Measurements from ENCODE around the gene OTUB2.

OTUB2 gene

GRCh38 chr14:93981316-93982229 is 44.6 kb upstream of the OTUB2 start:
- no peak for DNase-seq (ENCODE audit: low read depth, low spot score)
- H3K4me3 ChIP-seq (ENCODE audit: low read depth, low read length) = no peak overlapping the region
- in situ Hi-C loops (cut with HindIII; ENCODE audit: low sequenced_read_pairs) = no loop called here
- TF ChIP-seq, protein P1, sequence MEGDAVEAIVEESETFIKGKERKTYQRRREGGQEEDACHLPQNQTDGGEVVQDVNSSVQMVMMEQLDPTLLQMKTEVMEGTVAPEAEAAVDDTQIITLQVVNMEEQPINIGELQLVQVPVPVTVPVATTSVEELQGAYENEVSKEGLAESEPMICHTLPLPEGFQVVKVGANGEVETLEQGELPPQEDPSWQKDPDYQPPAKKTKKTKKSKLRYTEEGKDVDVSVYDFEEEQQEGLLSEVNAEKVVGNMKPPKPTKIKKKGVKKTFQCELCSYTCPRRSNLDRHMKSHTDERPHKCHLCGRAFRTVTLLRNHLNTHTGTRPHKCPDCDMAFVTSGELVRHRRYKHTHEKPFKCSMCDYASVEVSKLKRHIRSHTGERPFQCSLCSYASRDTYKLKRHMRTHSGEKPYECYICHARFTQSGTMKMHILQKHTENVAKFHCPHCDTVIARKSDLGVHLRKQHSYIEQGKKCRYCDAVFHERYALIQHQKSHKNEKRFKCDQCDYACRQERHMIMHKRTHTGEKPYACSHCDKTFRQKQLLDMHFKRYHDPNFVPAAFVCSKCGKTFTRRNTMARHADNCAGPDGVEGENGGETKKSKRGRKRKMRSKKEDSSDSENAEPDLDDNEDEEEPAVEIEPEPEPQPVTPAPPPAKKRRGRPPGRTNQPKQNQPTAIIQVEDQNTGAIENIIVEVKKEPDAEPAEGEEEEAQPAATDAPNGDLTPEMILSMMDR (IDR thresholded peaks at IDR 0.05; ENCODE audit: low read depth, low read length) = no peak

DNA sequence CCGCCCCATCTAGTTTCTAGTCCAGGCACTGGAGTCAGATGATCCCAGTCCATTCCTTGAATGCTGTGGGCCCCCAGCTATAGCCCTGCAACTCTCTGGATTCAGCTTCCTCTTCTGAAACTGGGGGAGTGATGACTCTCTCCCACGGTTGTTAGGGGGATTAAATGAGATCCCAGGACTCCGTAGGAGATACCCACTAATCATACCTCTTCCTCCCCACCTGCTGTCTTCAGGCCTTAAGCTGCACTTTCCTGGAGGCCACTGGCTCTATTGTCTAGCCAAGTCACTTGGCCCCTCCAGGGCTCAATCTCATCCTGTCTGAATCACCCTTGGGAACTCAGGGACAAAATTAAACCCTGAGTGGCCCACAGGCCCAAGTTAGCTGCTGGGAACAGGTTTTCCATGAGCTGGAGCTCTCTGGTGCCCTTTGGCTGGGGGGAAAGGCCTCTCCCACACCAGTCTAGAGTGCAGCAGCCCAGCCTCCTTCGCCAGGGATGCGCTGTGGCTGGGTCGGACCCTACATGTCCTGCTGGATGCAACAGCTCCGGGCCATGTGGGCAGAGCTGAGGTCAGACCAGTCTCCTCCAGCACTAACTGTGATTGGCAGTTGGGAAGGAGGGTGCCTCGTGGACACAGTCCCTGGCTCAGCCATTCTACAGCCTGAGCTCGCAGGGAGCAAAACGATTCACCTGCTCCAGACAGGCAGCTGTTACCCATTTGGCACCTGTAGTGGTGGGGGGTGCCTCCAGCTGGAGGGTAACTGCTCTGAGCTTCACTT is 43.7 kb upstream of the OTUB2 start:
- no peak overlapping the region for H3K4me3 ChIP-seq (ENCODE audit: low read depth, low read length)
- in situ Hi-C loops (cut with HindIII; ENCODE audit: low sequenced_read_pairs) = no loop called here
- DNase-seq (ENCODE audit: low read depth, low spot score) = no peak
- TF ChIP-seq, protein P1 (IDR thresholded peaks at IDR 0.05; ENCODE audit: low read depth, low read length) = no peak

DNA sequence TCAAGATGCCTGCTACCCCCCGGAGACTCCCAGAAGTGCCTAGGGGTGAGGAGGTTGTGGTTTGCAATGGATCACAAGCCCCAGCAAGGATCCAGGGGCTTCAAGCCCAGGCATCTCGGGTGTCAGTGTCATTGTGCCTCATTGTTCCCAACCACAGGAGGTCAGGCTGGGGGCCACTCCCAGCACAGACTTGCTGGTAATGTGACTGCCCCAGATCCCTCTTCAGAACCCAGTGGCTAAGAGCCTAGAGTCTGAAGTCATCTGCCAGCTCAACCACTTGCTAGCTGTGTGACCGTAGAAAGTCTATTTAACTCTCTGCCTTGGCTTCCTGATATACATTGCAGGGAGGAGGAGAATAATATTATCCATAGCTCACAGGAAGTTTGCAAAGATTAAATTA is 42.1 kb upstream of the OTUB2 start:
- in situ Hi-C loops (cut with HindIII; ENCODE audit: low sequenced_read_pairs) = no loop called here
- TF ChIP-seq, protein P1 (IDR thresholded peaks at IDR 0.05; ENCODE audit: low read depth, low read length) = no peak
- DNase-seq (ENCODE audit: low read depth, low spot score) = no peak
- no peak overlapping the region for H3K4me3 ChIP-seq (ENCODE audit: low read depth, low read length)

DNA sequence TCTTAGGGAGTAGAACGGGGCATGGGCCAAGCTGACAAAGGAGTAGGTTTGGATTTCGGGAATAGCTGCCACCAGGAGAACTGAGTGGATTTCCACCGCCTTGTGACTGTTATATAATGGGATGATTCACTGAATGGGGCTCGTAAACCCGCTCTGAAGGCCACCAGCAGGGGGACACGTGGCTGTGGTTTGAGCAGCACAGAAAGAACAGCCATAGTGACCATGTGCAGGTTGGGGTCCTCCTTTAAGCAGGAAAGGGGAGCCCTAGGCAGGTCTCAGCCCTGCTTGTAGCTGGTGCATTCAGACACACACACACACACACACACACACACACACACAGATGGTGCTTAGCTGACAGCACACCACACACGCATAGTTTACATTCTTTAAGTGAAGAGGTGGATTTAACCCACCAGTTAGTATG is 41.1 kb upstream of the OTUB2 start:
- peak; percentile 70 for DNase-seq (ENCODE audit: low read depth, low spot score)
- no peak overlapping the region for H3K4me3 ChIP-seq (ENCODE audit: low read depth, low read length)
- in situ Hi-C loops (cut with HindIII; ENCODE audit: low sequenced_read_pairs) = no loop called here
- TF ChIP-seq, protein P1 (IDR thresholded peaks at IDR 0.05; ENCODE audit: low read depth, low read length) = peak; percentile 50

GRCh38 chr14:93986955-93987354 is 39.2 kb upstream of the OTUB2 start:
- no peak for DNase-seq (ENCODE audit: low read depth, low spot score)
- H3K4me3 ChIP-seq (ENCODE audit: low read depth, low read length) = no peak overlapping the region
- in situ Hi-C loops (cut with HindIII; ENCODE audit: low sequenced_read_pairs) = no loop called here
- TF ChIP-seq, protein P1 (IDR thresholded peaks at IDR 0.05; ENCODE audit: low read depth, low read length) = no peak

GRCh38 chr14:93987376-93987775 is 38.8 kb upstream of the OTUB2 start:
- H3K4me3 ChIP-seq (ENCODE audit: low read depth, low read length) = no peak overlapping the region
- DNase-seq (ENCODE audit: low read depth, low spot score) = no peak
- in situ Hi-C loops (cut with HindIII; ENCODE audit: low sequenced_read_pairs) = no loop called here
- TF ChIP-seq, protein P1 (IDR thresholded peaks at IDR 0.05; ENCODE audit: low read depth, low read length) = no peak

All from astrocyte of the spinal cord (primary cell).